Erythroblast (primary cell): ENCODE measurements around the gene ZC3H13.

Experiments
- GATA1 ChIP-seq: IDR thresholded peaks from 2 replicates; pipeline ENCODE4 v1.6.1; 2011; ENCODE audit warnings: low read depth, mild to moderate bottlenecking, control low read depth, low read length, moderate library complexity
- POLR2A ChIP-seq: IDR thresholded peaks from 2 replicates; pipeline ENCODE4 v1.6.1; 2011; ENCODE audit warnings: mild to moderate bottlenecking, low read length

GRCh38 chr13:46031581-46032263 is 20.8 kb downstream of the ZC3H13 start:
- no peak for TF ChIP-seq POLR2A
- TF ChIP-seq GATA1 = no peak
